Thoracic aorta (tissue), 2 donors: ENCODE measurements around the gene HSD17B11. TPM values are rescaled to one million over a fixed set of nuclear protein-coding genes. Genes with fewer than 3 reads are reported as not detected.
"Not testable (repeated sequence)": the region's sequence is repeated elsewhere in the genome, so short reads cannot be mapped to it uniquely, and the experiment has no call there.

Experiments
- ATAC-seq: fragments of 150-250 bp; one replicate; pipeline ENCODE4 v1.8.0; 2017; ENCODE audit warnings: low read depth; ENCODE audit not compliant: insufficient number of reproducible peaks, low FRiP score
- DNase-seq: peaks from one replicate; pipeline ENCODE4 v3.0.0-alpha.2; 2020; ENCODE audit warnings: low spot score
- H3K27ac ChIP-seq, 2 donors: fragments of 200-600 bp; sonication (generic); 1 replicate in 1 of 2; 2 replicates in 1 of 2; pipeline ENCODE4 v1.5.1; 2016; ENCODE audit warnings: mild to moderate bottlenecking in 2 of 2, moderate library complexity in 2 of 2
- H3K27me3 ChIP-seq: fragments of 200-600 bp; sonication (generic); replicated peaks from 2 replicates; pipeline ENCODE4 v1.6.0; 2016; ENCODE audit warnings: mild to moderate bottlenecking; ENCODE audit not compliant: insufficient read depth
- H3K36me3 ChIP-seq: fragments of 200-600 bp; sonication (generic); one replicate; pipeline ENCODE4 v1.5.1; 2016
- H3K4me1 ChIP-seq, 2 donors: fragments of 200-600 bp; sonication (generic); 1 replicate in 1 of 2; 2 replicates in 1 of 2; pipeline versions ENCODE4 v1.5.1 to v1.6.0; 2016; ENCODE audit warnings: low read depth in 2 of 2, mild to moderate bottlenecking in 1 of 2; ENCODE audit not compliant: control insufficient read depth in 1 of 2
- H3K4me3 ChIP-seq: fragments of 200-600 bp; sonication (generic); 2 replicates; pipeline ENCODE4 v1.5.1; 2016; ENCODE audit warnings: mild to moderate bottlenecking
- H3K9me3 ChIP-seq: fragments of 200-600 bp; sonication (generic); 2 replicates; pipeline ENCODE4 v1.5.1; 2016
- CTCF ChIP-seq: fragments of 200-600 bp; sonication (generic); IDR thresholded peaks from one replicate; pipeline ENCODE4 v1.5.1; 2019; ENCODE audit warnings: antibody characterized with exemption
- total RNA-seq, 2 donors: library from RNA; depleted of rRNA; stranded (reverse); fragments of >200 nt; gene quantifications; one replicate each; pipeline versions ENCODE4 v1.1.0 to v1.2.3, GENCODE V29; 2016

The HSD17B11 gene
- total RNA-seq, 2 donors from 2014 or later, result 43.2 to 57.6 TPM

DNA sequence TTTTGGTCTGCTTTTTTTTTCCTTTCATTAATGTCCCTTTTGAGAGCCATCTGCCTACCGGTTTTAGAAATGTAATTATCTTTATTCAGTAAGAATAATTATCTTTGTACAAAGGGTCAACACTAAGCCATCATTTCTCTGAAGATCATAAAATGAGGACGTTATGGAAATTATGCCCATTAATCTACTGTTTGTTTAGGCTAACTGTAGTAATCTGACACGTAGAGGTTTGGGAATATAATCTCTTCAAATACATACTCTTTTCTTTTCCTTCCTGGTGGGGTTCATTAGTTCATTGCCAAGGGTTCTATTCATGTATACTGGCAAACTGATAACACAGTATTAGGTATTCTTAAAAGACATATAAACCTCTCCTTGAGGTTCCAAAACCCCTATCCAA is 64.5 kb downstream of the HSD17B11 start:
- H3K27ac ChIP-seq, result no peak overlapping the region
- DNase-seq, result no peak
- no peak for ATAC-seq

GRCh38 chr4:87322754-87323153 is 68.2 kb downstream of the HSD17B11 start, which contains the start of gene HSD17B13:
HSD17B13 (minus strand) TSS chr4:87322882; CDS start chr4:87322841, 41 bp downstream.
- ATAC-seq (no peak), DNase-seq (no peak)
- Histone ChIP-seq H3K4me1 (no peaks in the 10 kb centered on the region), H3K27me3 (no peaks in the 10 kb centered on the region), H3K4me3 (no peak within 1 kb of the TSS), H3K36me3 (no peaks in the 10 kb centered on the region), H3K9me3 (no peaks in the 10 kb centered on the region), H3K27ac (no peak within 1 kb of the TSS)
- no peak for TF ChIP-seq CTCF

More for the DNA sequence above, 64.5 kb downstream of the HSD17B11 start:
- Histone ChIP-seq H3K4me3 (no peak overlapping the region), H3K36me3 (no peaks in the 10 kb centered on the region), H3K27me3 (no peaks in the 10 kb centered on the region), H3K4me1 (no peaks in the 10 kb centered on the region), H3K9me3 (no peaks in the 10 kb centered on the region)
- TF ChIP-seq CTCF, result no peak

- no peaks in the 10 kb centered on the region for H3K27me3 ChIP-seq
- no peak overlapping the region for H3K27ac ChIP-seq
- H3K9me3 ChIP-seq, result no peaks in the 10 kb centered on the region
- H3K36me3 ChIP-seq, result no peaks in the 10 kb centered on the region
- ATAC-seq, result no peak
- no peak for TF ChIP-seq CTCF
- DNase-seq, result no peak
- H3K4me3 ChIP-seq, result no peak overlapping the region
- no peaks in the 10 kb centered on the region for H3K4me1 ChIP-seq
Measured at GRCh38 chr4:87321888-87322287, 69.1 kb downstream of the HSD17B11 start.

DNA sequence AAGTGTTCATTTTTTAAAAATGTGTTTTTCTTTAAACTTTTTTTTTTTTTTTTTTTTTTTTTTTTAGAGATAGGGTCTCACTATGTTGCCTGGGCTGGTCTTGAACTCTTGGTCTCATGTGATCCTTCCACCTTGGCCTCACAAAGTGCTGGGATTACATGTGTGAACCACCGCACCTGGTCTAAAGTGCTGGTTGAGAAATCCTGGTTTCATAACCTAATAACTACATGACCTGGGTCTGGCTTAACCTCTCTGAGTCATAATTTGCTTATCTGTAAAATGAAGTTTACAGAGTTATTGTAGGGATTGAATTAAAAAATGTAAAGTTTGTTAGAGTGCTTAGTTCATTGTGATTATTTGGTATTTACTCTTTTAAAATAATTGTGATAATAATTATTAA is 73.5 kb downstream of the HSD17B11 start:
- TF ChIP-seq CTCF, result no peak
- no peak overlapping the region for H3K4me3 ChIP-seq
- ATAC-seq (no peak), DNase-seq (no peak)
- peaks cover 0 to 6% of the 10 kb centered on the region in 2 donors for H3K4me1 ChIP-seq
- H3K27me3 ChIP-seq, result no peaks in the 10 kb centered on the region
- H3K36me3 ChIP-seq, result no peaks in the 10 kb centered on the region
- no peak overlapping the region for H3K27ac ChIP-seq
- no peaks in the 10 kb centered on the region for H3K9me3 ChIP-seq

DNA sequence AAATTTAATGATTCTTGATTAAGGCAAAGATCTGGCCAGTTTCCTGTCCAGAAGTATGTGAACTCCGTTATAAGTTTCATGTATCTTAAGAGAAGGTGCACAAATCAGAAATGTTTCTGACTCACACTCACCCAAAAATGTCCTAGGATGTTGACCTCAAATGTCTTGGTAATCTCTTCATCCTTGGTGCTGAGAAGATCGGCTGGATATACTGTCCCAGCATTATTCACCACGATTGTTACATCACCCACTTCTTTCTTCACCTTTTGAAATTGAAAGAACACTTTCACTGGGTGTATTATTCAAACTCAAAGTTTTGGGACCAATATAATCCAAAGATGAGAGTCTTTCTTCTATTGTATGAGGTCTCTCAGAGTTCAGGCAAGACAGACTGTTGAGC is 74.0 kb downstream of the HSD17B11 start:
- no peak for TF ChIP-seq CTCF
- H3K27ac ChIP-seq, result no peak overlapping the region
- H3K9me3 ChIP-seq, result no peaks in the 10 kb centered on the region
- H3K27me3 ChIP-seq, result no peaks in the 10 kb centered on the region
- no peaks in the 10 kb centered on the region for H3K36me3 ChIP-seq
- DNase-seq, result no peak
- peaks cover 0 to 6% of the 10 kb centered on the region in 2 donors for H3K4me1 ChIP-seq
- no peak overlapping the region for H3K4me3 ChIP-seq
- no peak for ATAC-seq

GRCh38 chr4:87315000-87315399 is 76.0 kb downstream of the HSD17B11 start:
- H3K36me3 ChIP-seq, H3K27me3 ChIP-seq, ATAC-seq, H3K27ac ChIP-seq, DNase-seq, H3K9me3 ChIP-seq, H3K4me3 ChIP-seq: not testable (repeated sequence)
- H3K4me1 ChIP-seq, result peaks cover 0 to 10% of the 10 kb centered on the region in 2 donors
